Progenitor cell of endocrine pancreas (in vitro differentiated cells): Measurements from ENCODE around the gene KLF5. TPM values are rescaled to one million over a fixed set of nuclear protein-coding genes. Genes with fewer than 3 reads are reported as not detected.

Experiments used
- DNase-seq: peaks from one replicate; pipeline ENCODE4 v3.0.0; 2021; ENCODE audit warnings: low spot score; ENCODE audit not compliant: unreplicated experiment
- H3K27ac Mint-ChIP-seq: 2 replicates; pipeline ENCODE4 v1.8.0; 2021; ENCODE audit warnings: mild to moderate bottlenecking, moderate library complexity, mixed read lengths
- H3K27me3 Mint-ChIP-seq: 2 replicates; pipeline ENCODE4 v1.8.0; 2021; ENCODE audit warnings: mixed read lengths
- H3K36me3 Mint-ChIP-seq: 2 replicates; pipeline ENCODE4 v1.8.0; 2022; ENCODE audit warnings: mixed read lengths; ENCODE audit not compliant: insufficient read depth
- H3K4me1 Mint-ChIP-seq: 2 replicates; pipeline ENCODE4 v1.8.0; 2021; ENCODE audit warnings: low read depth, mixed read lengths
- H3K4me3 Mint-ChIP-seq: 2 replicates; pipeline ENCODE4 v1.8.0; 2021; ENCODE audit warnings: low read depth, mild to moderate bottlenecking, moderate library complexity, mixed read lengths
- H3K9me3 Mint-ChIP-seq: 2 replicates; pipeline ENCODE4 v1.8.0; 2021; ENCODE audit warnings: low read depth, mixed read lengths
- total RNA-seq: library from RNA; stranded (reverse); gene quantifications from 2 replicates; pipeline ENCODE4 v1.2.1, GENCODE V29; 2021
- TF ChIP-seq, protein P1 (sequence below): fragments of 200-600 bp; sonication (generic); IDR thresholded peaks from one replicate; pipeline ENCODE4 v1.5.0; 2021; ENCODE audit warnings: antibody characterized with exemption, mild to moderate bottlenecking; ENCODE audit not compliant: unreplicated experiment

The KLF5 gene
- total RNA-seq, 1 donor from 2014 or later = 111 TPM

- peaks cover 3% of the 10 kb centered on the region for H3K27me3 Mint-ChIP-seq
- H3K4me3 Mint-ChIP-seq = no peak overlapping the region
- H3K4me1 Mint-ChIP-seq = peaks cover 22% of the 10 kb centered on the region
- no peak for DNase-seq
- H3K36me3 Mint-ChIP-seq = peaks cover 3% of the 10 kb centered on the region
- no peaks in the 10 kb centered on the region for H3K9me3 Mint-ChIP-seq
- no peak overlapping the region for H3K27ac Mint-ChIP-seq
- TF ChIP-seq, protein P1, sequence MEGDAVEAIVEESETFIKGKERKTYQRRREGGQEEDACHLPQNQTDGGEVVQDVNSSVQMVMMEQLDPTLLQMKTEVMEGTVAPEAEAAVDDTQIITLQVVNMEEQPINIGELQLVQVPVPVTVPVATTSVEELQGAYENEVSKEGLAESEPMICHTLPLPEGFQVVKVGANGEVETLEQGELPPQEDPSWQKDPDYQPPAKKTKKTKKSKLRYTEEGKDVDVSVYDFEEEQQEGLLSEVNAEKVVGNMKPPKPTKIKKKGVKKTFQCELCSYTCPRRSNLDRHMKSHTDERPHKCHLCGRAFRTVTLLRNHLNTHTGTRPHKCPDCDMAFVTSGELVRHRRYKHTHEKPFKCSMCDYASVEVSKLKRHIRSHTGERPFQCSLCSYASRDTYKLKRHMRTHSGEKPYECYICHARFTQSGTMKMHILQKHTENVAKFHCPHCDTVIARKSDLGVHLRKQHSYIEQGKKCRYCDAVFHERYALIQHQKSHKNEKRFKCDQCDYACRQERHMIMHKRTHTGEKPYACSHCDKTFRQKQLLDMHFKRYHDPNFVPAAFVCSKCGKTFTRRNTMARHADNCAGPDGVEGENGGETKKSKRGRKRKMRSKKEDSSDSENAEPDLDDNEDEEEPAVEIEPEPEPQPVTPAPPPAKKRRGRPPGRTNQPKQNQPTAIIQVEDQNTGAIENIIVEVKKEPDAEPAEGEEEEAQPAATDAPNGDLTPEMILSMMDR = no peak
These were observed 2.8 kb upstream of the KLF5 start for GRCh38 chr13:73055813-73056564.

- H3K9me3 Mint-ChIP-seq = no peaks in the 10 kb centered on the region
- TF ChIP-seq, protein P1 = no peak
- peaks cover 3% of the 10 kb centered on the region for H3K27me3 Mint-ChIP-seq
- no peak overlapping the region for H3K27ac Mint-ChIP-seq
- peaks cover 24% of the 10 kb centered on the region for H3K4me1 Mint-ChIP-seq
- H3K4me3 Mint-ChIP-seq = no peak overlapping the region
- no peak for DNase-seq
- peaks cover 3% of the 10 kb centered on the region for H3K36me3 Mint-ChIP-seq
These were observed 2.2 kb upstream of the KLF5 start for GRCh38 chr13:73056565-73056962.

GRCh38 chr13:73057284-73058063 lies 1.3 kb upstream of the KLF5 start:
- no peak overlapping the region for H3K27ac Mint-ChIP-seq
- H3K4me1 Mint-ChIP-seq = peaks cover 33% of the 10 kb centered on the region
- TF ChIP-seq, protein P1 = no peak
- peaks cover 10% of the 10 kb centered on the region for H3K36me3 Mint-ChIP-seq
- no peaks in the 10 kb centered on the region for H3K9me3 Mint-ChIP-seq
- no peak for DNase-seq
- peak overlapping the region; percentile 92 for H3K4me3 Mint-ChIP-seq
- H3K27me3 Mint-ChIP-seq = peaks cover 3% of the 10 kb centered on the region

- Mint-ChIP-seq H3K27ac (peak overlapping the region; percentile 98), H3K4me1 (peaks cover 38% of the 10 kb centered on the region), H3K36me3 (peaks cover 13% of the 10 kb centered on the region), H3K9me3 (no peaks in the 10 kb centered on the region), H3K27me3 (peaks cover 3% of the 10 kb centered on the region), H3K4me3 (peak overlapping the region; percentile 92)
- TF ChIP-seq, protein P1 = no peak
- DNase-seq = no peak
These were observed 816 bp upstream of the KLF5 start for GRCh38 chr13:73058064-73058313.

- DNase-seq = no peak
- Mint-ChIP-seq H3K4me3 (peak overlapping the region; percentile 92), H3K27me3 (peaks cover 3% of the 10 kb centered on the region), H3K4me1 (peaks cover 42% of the 10 kb centered on the region), H3K9me3 (no peaks in the 10 kb centered on the region), H3K27ac (peak overlapping the region; percentile 98), H3K36me3 (peaks cover 15% of the 10 kb centered on the region)
- TF ChIP-seq, protein P1 = no peak
These were observed 421 bp upstream of the KLF5 start for GRCh38 chr13:73058432-73058735.
